GM21360 (cell line): Measurements from ENCODE around the gene GRK4.
"Not testable (repeated sequence)": the region's sequence is repeated elsewhere in the genome, so short reads cannot be mapped to it uniquely, and the experiment has no call there.

ENCODE experiments used
- ATAC-seq: cut with Tn5 transposase; IDR thresholded peaks from one replicate; pipeline ENCODE4 v1.9.1; 2021; ENCODE audit warnings: mild to moderate bottlenecking, moderate library complexity; ENCODE audit not compliant: unreplicated experiment

The GRK4 gene

GRCh38 chr4:2930758-2931511 is 32.4 kb upstream of the GRK4 start:
- no peak for ATAC-seq

- peak; percentile 30 for ATAC-seq
These were observed 31.7 kb upstream of the GRK4 start for GRCh38 chr4:2931512-2932301.

DNA sequence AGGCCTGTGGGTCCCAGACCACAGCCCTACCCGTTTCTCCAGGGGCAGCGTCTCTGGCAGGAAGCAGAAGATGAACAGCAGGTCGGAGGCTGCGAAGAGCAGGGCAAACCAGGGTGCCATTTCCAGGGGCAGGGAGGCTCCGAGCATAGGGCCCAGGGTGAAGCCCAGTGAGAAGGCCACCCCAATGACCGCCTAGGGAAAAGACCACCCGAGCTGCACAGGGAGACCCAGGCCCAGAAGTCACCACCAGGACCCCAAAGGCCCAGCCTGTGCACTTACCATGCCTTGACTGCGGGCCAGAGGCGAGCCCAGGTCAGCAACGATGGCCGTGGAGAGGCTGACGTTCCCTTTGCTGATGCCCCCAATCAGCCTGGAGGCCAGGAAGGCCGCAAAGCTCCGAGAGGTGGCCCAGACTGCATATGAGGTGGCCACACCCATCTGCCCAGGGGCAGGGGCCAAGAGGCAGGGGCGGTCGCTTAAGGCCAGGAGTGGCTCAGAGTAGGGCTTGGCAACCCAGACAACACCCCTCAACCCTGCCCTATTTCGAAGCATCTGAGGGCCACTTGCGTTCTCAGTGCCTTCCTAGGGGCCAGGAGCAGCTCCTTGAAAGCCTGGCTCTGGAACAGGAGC is 30.9 kb upstream of the GRK4 start:
- no peak for ATAC-seq

DNA sequence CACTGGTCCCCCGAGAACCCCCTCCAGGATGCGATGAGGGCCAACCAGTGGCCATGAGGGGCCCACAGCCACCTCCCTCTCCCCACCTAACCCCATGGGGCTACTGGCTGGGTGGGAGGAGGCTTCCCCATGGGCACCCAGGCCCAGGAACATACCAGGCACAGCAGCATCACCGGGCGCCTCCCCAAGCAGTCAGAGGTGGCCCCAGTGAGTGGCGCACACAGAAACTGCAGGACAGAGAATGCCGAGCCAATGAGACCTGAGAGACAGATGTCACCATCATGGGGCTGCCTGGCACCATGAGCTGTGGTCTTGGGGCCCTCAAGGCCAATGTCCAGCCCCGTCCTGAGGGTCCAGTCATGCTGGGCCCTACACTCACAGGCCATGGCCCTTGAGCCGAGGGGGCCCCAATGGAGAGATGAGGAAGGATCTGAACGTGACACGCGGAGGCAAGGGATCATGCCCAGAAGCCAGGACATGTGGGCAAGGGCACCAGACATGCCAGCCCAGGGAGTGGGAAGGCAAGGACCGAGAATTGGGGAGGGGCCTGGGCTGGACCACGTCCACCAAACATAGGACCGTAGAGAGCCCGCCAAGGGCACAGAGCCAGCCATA is 30.3 kb upstream of the GRK4 start:
- no peak for ATAC-seq

- ATAC-seq, result no peak
These were observed 29.8 kb upstream of the GRK4 start for GRCh38 chr4:2933566-2934076.

GRCh38 chr4:2934077-2934812 is 29.1 kb upstream of the GRK4 start:
- ATAC-seq, result no peak

- ATAC-seq, result peak; percentile 37
These were observed 28.3 kb upstream of the GRK4 start for GRCh38 chr4:2934813-2935761.

DNA sequence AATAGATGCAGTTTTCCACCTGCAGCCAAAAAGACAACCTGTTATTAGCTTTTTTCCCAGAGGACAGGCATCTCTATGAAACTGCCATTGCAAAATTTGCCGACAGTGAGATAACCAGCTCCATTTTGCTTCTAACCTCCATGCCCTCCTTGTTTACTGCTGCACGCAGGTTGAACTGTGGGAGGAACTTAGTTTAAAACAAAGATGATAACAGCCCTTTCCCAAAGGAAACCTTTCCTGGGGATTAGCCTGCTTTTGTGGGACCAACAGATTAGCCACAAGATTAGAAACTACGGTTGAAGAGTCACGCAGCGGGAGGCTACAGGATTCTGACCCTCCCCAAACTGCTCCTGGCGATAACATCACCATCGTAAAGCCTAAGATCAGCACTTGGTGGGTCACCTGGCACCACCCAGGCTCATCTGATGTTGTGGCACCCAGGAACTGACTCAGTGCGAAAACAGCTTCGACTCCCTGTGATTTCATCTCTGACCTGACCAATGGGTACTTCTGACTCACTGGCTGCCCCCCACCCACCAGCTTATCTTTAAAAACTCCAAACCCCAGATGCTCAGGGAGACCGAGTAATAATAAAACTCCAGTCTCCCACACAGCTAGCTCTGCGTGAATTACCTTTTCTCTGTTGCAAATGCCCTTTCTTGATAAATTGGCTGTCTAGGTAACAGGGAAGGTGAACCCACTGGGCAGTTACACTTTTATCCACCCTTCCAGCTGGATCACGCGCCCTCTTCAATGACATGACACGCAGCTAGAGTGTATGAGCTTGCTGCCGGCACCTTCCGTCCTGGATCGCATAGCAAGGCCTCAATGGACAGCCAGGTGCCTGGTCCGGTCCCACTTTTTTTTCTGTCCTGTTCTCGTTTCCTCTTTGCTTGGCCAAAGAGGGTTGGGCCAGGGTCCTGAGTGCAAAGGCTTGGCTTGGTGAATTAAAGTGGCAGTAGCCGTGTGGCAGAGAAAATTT is 27.3 kb upstream of the GRK4 start:
- no peak for ATAC-seq

- ATAC-seq, result peak; percentile 32
These were observed 26.6 kb upstream of the GRK4 start for GRCh38 chr4:2936773-2937145.

- no peak for ATAC-seq
These were observed 26.1 kb upstream of the GRK4 start for GRCh38 chr4:2937146-2937857.

GRCh38 chr4:2937986-2938385 is 25.4 kb upstream of the GRK4 start:
- ATAC-seq, result no peak

- not testable (repeated sequence) for ATAC-seq
These were observed 25.0 kb upstream of the GRK4 start for GRCh38 chr4:2938411-2938810.

- ATAC-seq, result no peak
These were observed 24.5 kb upstream of the GRK4 start for GRCh38 chr4:2938906-2939305.

- ATAC-seq, result no peak
These were observed 23.8 kb upstream of the GRK4 start for GRCh38 chr4:2939383-2940243.

DNA sequence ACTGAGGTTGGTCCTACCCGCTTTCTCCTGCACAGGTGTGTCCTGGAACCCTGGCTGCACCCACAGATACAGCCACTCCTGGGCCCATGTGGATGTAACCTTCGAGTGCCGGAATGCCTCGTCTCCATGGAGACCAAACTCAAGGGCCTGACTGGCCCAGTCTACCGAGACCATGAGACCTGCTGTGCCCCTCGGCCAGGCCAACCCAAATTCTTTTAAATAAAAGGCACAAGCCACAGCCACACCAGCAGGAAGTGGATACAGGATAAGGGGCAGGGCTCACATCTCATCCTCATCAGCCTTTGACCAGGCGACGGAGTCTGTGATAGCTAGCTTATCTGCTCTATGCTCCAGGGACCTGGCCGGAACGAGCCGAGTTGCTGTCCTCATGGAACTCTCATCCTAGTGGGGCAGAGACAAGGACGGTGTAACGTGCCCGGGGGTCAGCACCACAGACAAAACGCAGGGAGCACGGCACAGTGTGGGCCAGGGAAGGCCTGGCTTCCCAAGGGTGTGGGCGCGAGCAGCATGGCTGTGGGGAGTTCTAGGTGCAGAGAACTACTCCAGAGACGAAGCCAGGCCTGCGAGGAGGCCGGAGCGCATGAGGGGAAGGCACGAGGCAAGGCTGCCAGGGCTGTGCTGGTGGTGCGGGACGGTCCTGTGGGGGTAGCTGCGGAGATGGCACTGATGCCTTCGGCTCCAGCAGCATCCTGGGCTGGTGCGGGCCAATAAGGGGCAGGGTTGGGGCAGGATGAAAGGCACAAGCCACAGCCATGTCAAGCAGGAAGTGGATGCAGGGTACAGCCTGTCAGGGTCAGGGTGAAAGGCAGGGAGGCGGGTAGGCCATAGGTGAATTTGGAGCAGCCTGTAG is 22.9 kb upstream of the GRK4 start:
- no peak for ATAC-seq
